Measurements from ENCODE around the gene PTPN4.

The PTPN4 gene

DNA sequence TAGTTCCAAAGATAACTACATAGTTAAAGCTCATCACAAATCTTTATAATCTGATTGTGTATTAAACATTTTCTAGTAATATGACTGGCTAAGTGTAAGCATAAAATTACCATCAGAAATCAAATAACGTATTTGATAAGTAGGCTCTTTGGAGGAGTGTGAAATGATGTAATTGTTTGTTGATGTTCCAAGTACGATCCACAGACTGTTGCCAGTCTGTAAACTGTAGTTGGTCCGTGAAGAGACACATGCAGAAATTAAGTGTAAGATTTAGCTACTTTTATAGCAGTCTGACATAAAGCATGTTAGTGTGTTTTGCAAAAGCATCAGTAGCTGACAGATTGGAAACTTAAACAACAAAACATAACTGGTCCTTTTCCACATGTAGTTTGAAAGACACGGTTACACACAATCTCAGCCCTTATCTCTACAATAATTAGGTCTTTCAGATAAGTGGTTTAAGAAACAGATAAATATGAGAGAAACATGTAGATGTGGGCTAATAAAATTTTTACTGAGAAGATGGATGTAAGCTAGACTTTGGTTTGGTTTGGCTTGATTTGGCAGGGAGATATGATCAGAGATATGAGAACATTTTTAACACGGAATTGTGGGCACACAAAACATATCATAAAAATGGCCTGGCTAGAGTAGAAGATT lies 138.1 kb downstream of the PTPN4 start:
- ATAC-seq, result no peak
- TF ChIP-seq ZFP30 (CRISPR knock-in tag; IDR thresholded peaks at IDR 0.05) (no peak), ZC3H10 (CRISPR knock-in tag; IDR thresholded peaks at IDR 0.05) (no peak), CSDC2 (CRISPR knock-in tag; IDR thresholded peaks at IDR 0.05) (no peak), TOX (CRISPR knock-in tag; IDR thresholded peaks at IDR 0.05; ENCODE audit: borderline replicate concordance) (no peak), SNAI2 (CRISPR knock-in tag; IDR thresholded peaks at IDR 0.05) (no peak), ESRRG (CRISPR knock-in tag; IDR thresholded peaks at IDR 0.05) (no peak), BACH2 (CRISPR knock-in tag; IDR thresholded peaks at IDR 0.05; ENCODE audit: borderline replicate concordance) (no peak), PPARA (CRISPR knock-in tag; IDR thresholded peaks at IDR 0.05; ENCODE audit: borderline replicate concordance) (no peak)
- TF ChIP-seq, protein P1, sequence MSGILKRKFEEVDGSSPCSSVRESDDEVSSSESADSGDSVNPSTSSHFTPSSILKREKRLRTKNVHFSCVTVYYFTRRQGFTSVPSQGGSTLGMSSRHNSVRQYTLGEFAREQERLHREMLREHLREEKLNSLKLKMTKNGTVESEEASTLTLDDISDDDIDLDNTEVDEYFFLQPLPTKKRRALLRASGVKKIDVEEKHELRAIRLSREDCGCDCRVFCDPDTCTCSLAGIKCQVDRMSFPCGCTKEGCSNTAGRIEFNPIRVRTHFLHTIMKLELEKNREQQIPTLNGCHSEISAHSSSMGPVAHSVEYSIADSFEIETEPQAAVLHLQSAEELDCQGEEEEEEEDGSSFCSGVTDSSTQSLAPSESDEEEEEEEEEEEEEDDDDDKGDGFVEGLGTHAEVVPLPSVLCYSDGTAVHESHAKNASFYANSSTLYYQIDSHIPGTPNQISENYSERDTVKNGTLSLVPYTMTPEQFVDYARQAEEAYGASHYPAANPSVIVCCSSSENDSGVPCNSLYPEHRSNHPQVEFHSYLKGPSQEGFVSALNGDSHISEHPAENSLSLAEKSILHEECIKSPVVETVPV (CRISPR knock-in tag; IDR thresholded peaks at IDR 0.05), result no peak
- TF ChIP-seq, protein P2, sequence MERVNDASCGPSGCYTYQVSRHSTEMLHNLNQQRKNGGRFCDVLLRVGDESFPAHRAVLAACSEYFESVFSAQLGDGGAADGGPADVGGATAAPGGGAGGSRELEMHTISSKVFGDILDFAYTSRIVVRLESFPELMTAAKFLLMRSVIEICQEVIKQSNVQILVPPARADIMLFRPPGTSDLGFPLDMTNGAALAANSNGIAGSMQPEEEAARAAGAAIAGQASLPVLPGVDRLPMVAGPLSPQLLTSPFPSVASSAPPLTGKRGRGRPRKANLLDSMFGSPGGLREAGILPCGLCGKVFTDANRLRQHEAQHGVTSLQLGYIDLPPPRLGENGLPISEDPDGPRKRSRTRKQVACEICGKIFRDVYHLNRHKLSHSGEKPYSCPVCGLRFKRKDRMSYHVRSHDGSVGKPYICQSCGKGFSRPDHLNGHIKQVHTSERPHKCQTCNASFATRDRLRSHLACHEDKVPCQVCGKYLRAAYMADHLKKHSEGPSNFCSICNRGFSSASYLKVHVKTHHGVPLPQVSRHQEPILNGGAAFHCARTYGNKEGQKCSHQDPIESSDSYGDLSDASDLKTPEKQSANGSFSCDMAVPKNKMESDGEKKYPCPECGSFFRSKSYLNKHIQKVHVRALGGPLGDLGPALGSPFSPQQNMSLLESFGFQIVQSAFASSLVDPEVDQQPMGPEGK (CRISPR knock-in tag; IDR thresholded peaks at IDR 0.05; ENCODE audit: borderline replicate concordance), result no peak

DNA sequence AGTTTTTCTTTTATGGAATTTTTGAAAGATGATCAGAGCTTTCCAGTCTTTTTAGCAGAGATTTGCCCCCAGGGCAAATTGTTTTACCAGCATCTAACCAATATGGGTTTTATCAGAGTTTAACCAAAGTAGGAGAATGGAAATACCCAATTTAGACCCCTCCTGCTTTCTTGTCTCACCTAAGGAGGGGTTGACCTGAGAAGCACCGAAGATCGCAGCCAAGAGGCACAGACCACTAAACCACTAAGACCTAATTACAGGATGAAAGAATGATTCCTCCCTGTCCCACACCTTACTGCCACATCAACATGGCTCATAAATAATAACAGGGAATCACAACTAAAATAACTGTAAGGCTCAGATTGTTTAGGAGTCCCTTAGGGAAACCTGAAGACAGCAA lies 141.3 kb downstream of the PTPN4 start:
- TF ChIP-seq, protein P1 (CRISPR knock-in tag; IDR thresholded peaks at IDR 0.05), result no peak
- TF ChIP-seq OSR1 (CRISPR knock-in tag; IDR thresholded peaks at IDR 0.05) (no peak), RARB (CRISPR knock-in tag; IDR thresholded peaks at IDR 0.05) (no peak), GLIS3 (CRISPR knock-in tag; IDR thresholded peaks at IDR 0.05) (no peak), ISL1 (CRISPR knock-in tag; IDR thresholded peaks at IDR 0.05) (no peak), ARNTL (CRISPR knock-in tag; IDR thresholded peaks at IDR 0.05; ENCODE audit: borderline replicate concordance, low read depth) (no peak), CSDC2 (CRISPR knock-in tag; IDR thresholded peaks at IDR 0.05) (no peak), ZC3H10 (CRISPR knock-in tag; IDR thresholded peaks at IDR 0.05) (no peak)
- TF ChIP-seq, protein P2 (CRISPR knock-in tag; IDR thresholded peaks at IDR 0.05; ENCODE audit: borderline replicate concordance), result no peak
- TF ChIP-seq, protein P3, sequence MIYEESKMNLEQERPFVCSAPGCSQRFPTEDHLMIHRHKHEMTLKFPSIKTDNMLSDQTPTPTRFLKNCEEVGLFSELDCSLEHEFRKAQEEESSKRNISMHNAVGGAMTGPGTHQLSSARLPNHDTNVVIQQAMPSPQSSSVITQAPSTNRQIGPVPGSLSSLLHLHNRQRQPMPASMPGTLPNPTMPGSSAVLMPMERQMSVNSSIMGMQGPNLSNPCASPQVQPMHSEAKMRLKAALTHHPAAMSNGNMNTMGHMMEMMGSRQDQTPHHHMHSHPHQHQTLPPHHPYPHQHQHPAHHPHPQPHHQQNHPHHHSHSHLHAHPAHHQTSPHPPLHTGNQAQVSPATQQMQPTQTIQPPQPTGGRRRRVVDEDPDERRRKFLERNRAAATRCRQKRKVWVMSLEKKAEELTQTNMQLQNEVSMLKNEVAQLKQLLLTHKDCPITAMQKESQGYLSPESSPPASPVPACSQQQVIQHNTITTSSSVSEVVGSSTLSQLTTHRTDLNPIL (CRISPR knock-in tag; IDR thresholded peaks at IDR 0.05; ENCODE audit: low read depth), result no peak
- ATAC-seq, result no peak

DNA sequence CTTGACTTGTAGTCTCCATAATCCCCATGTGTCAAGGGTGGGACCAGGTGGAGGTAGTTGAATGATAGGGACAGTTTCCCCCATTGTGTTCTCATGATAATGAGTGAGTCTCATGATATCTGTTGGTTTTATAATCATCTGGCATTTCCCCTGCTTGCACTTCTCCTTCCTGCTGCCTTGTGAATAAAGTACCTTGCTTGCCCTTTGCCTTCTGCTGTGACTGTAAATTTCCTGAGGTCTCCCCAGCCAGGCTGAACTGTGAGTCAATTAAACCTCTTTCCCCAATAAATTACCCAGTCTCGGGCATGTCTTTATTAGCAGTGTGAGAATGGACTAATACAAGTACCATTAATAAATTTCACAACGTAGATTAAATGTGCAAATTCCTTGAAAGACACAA lies 150.8 kb downstream of the PTPN4 start:
- TF ChIP-seq GLIS3 (CRISPR knock-in tag; IDR thresholded peaks at IDR 0.05) (no peak), TOX (CRISPR knock-in tag; IDR thresholded peaks at IDR 0.05; ENCODE audit: borderline replicate concordance) (no peak), ZFP30 (CRISPR knock-in tag; IDR thresholded peaks at IDR 0.05) (no peak), ESRRG (CRISPR knock-in tag; IDR thresholded peaks at IDR 0.05) (no peak), ARNTL (CRISPR knock-in tag; IDR thresholded peaks at IDR 0.05; ENCODE audit: borderline replicate concordance, low read depth) (no peak), BACH2 (CRISPR knock-in tag; IDR thresholded peaks at IDR 0.05; ENCODE audit: borderline replicate concordance) (no peak), TCF4 (CRISPR knock-in tag; IDR thresholded peaks at IDR 0.05; ENCODE audit: borderline replicate concordance) (no peak), SNAI2 (CRISPR knock-in tag; IDR thresholded peaks at IDR 0.05) (no peak), RARB (CRISPR knock-in tag; IDR thresholded peaks at IDR 0.05) (no peak), PPARA (CRISPR knock-in tag; IDR thresholded peaks at IDR 0.05; ENCODE audit: borderline replicate concordance) (no peak)
- TF ChIP-seq, protein P4, sequence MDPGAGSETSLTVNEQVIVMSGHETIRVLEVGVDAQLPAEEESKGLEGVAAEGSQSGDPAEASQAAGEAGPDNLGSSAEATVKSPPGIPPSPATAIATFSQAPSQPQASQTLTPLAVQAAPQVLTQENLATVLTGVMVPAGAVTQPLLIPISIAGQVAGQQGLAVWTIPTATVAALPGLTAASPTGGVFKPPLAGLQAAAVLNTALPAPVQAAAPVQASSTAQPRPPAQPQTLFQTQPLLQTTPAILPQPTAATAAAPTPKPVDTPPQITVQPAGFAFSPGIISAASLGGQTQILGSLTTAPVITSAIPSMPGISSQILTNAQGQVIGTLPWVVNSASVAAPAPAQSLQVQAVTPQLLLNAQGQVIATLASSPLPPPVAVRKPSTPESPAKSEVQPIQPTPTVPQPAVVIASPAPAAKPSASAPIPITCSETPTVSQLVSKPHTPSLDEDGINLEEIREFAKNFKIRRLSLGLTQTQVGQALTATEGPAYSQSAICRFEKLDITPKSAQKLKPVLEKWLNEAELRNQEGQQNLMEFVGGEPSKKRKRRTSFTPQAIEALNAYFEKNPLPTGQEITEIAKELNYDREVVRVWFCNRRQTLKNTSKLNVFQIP (CRISPR knock-in tag; IDR thresholded peaks at IDR 0.05; ENCODE audit: borderline replicate concordance, low read depth), result no peak
- TF ChIP-seq, protein P5, sequence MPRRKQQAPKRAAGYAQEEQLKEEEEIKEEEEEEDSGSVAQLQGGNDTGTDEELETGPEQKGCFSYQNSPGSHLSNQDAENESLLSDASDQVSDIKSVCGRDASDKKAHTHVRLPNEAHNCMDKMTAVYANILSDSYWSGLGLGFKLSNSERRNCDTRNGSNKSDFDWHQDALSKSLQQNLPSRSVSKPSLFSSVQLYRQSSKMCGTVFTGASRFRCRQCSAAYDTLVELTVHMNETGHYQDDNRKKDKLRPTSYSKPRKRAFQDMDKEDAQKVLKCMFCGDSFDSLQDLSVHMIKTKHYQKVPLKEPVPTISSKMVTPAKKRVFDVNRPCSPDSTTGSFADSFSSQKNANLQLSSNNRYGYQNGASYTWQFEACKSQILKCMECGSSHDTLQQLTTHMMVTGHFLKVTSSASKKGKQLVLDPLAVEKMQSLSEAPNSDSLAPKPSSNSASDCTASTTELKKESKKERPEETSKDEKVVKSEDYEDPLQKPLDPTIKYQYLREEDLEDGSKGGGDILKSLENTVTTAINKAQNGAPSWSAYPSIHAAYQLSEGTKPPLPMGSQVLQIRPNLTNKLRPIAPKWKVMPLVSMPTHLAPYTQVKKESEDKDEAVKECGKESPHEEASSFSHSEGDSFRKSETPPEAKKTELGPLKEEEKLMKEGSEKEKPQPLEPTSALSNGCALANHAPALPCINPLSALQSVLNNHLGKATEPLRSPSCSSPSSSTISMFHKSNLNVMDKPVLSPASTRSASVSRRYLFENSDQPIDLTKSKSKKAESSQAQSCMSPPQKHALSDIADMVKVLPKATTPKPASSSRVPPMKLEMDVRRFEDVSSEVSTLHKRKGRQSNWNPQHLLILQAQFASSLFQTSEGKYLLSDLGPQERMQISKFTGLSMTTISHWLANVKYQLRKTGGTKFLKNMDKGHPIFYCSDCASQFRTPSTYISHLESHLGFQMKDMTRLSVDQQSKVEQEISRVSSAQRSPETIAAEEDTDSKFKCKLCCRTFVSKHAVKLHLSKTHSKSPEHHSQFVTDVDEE (CRISPR knock-in tag; IDR thresholded peaks at IDR 0.05), result no peak
- TF ChIP-seq, protein P1 (CRISPR knock-in tag; IDR thresholded peaks at IDR 0.05), result no peak

More for the DNA sequence above, 150.8 kb downstream of the PTPN4 start:
- no peak for ATAC-seq
